Astrocyte (in vitro differentiated cells and primary cell): ENCODE data around the gene FAM171A2. TPM values are rescaled to one million over a fixed set of nuclear protein-coding genes. Genes with fewer than 3 reads are reported as not detected.

ENCODE experiments used
- DNase-seq: peaks from one replicate; pipeline ENCODE4 v3.0.0-alpha.2; 2010; ENCODE audit warnings: low read depth
- FAIRE-seq: peaks from 2 replicates; lab custom pipeline; 2011; peaks lifted over from hg19 to GRCh38; lab: Jason Lieb, UNC
- H2AFZ ChIP-seq: 2 replicates; pipeline ENCODE4 v1.6.0; 2012; ENCODE audit warnings: low read depth, low read length, inconsistent platforms
- H3K27ac ChIP-seq: 2 replicates; pipeline ENCODE4 v1.5.1; 2011; ENCODE audit warnings: low read depth, low read length, inconsistent platforms
- H3K27me3 ChIP-seq: 2 replicates; pipeline ENCODE4 v1.6.0; 2011; ENCODE audit warnings: low read length, inconsistent platforms; ENCODE audit not compliant: insufficient read depth
- H3K36me3 ChIP-seq: 2 replicates; pipeline ENCODE4 v1.5.1; 2011; ENCODE audit warnings: low read length, inconsistent platforms; ENCODE audit not compliant: insufficient read depth
- H3K4me1 ChIP-seq: 2 replicates; pipeline ENCODE4 v1.5.1; 2011; ENCODE audit warnings: low read length, inconsistent platforms; ENCODE audit not compliant: insufficient read depth
- H3K4me2 ChIP-seq: 2 replicates; pipeline ENCODE4 v1.6.0; 2012; ENCODE audit warnings: low read length, inconsistent platforms
- H3K4me3 ChIP-seq: 2 replicates; pipeline ENCODE4 v1.5.1; 2011; ENCODE audit warnings: low read depth, mild to moderate bottlenecking, low read length, inconsistent platforms; ENCODE audit not compliant: insufficient read depth
- H3K79me2 ChIP-seq: 2 replicates; pipeline ENCODE4 v1.6.0; 2012; ENCODE audit warnings: mild to moderate bottlenecking, low read length, inconsistent platforms; ENCODE audit not compliant: insufficient read depth
- H3K9ac ChIP-seq: 2 replicates; pipeline ENCODE4 v1.6.0; 2012; ENCODE audit warnings: mild to moderate bottlenecking, low read length, inconsistent platforms
- H3K9me3 ChIP-seq: 2 replicates; pipeline ENCODE4 v1.5.1; 2012; ENCODE audit warnings: low read depth, mild to moderate bottlenecking, low read length, inconsistent platforms; ENCODE audit not compliant: insufficient read depth
- H4K20me1 ChIP-seq: 2 replicates; pipeline ENCODE4 v1.6.0; 2012; ENCODE audit warnings: low read length, inconsistent platforms; ENCODE audit not compliant: insufficient read depth
- H3K27ac Mint-ChIP-seq: one replicate; pipeline ENCODE4 v1.8.0; 2021; ENCODE audit warnings: mild to moderate bottlenecking, mixed read lengths; ENCODE audit not compliant: unreplicated experiment
- H3K27me3 Mint-ChIP-seq: one replicate; pipeline ENCODE4 v1.8.0; 2021; ENCODE audit warnings: low read depth, mixed read lengths; ENCODE audit not compliant: unreplicated experiment
- H3K36me3 Mint-ChIP-seq: one replicate; pipeline ENCODE4 v1.8.0; 2021; ENCODE audit warnings: low read depth, mixed read lengths; ENCODE audit not compliant: unreplicated experiment
- H3K4me1 Mint-ChIP-seq: one replicate; pipeline ENCODE4 v1.8.0; 2021; ENCODE audit warnings: low read depth, mixed read lengths; ENCODE audit not compliant: unreplicated experiment
- H3K4me3 Mint-ChIP-seq: one replicate; pipeline ENCODE4 v1.8.0; 2021; ENCODE audit warnings: mild to moderate bottlenecking, moderate library complexity, mixed read lengths; ENCODE audit not compliant: unreplicated experiment
- H3K9me3 Mint-ChIP-seq: one replicate; pipeline ENCODE4 v1.8.0; 2021; ENCODE audit warnings: mild to moderate bottlenecking, mixed read lengths; ENCODE audit not compliant: unreplicated experiment
- EZH2 ChIP-seq: IDR thresholded peaks from 2 replicates; pipeline ENCODE4 v1.6.1; 2012; ENCODE audit warnings: mild to moderate bottlenecking, low read length, inconsistent platforms; ENCODE audit not compliant: insufficient read depth
- total RNA-seq: library from RNA; stranded (reverse); gene quantifications from 2 replicates; pipeline ENCODE4 v1.2.1, GENCODE V29; 2021
- TF ChIP-seq, protein P1 (sequence below): IDR thresholded peaks from 2 replicates; pipeline ENCODE4 v1.5.1; 2011; ENCODE audit warnings: low read depth, mild to moderate bottlenecking, inconsistent platforms, low read length, moderate library complexity; ENCODE audit not compliant: insufficient read depth

Gene FAM171A2
- total RNA-seq, 1 donor from 2014 or later, result 18.2 TPM

DNA sequence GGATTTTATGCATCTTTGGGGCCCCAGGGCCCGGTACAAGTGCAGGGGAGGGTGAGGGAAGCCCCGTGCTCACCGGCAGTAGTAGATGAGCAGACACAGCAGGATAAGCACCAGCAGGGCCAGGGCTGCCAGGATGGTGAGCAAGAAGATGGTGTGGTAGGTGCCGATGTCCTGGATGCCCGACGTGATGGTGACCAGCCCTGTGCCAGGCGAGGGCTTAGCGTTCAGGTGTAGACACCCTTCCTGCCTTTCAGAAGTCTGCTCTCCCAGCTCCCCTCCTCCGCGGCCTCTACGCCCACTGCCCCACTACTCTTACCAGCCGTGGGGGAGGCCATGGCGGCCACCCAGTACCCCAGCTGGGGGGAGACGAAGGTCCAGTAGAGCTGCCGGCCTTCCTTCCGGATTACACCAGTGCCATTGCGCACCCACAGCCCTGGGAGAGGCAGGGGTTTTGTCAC is 8.0 kb downstream of the FAM171A2 start:
- no peak overlapping the region for H3K4me2 ChIP-seq
- FAIRE-seq, result no peak

DNA sequence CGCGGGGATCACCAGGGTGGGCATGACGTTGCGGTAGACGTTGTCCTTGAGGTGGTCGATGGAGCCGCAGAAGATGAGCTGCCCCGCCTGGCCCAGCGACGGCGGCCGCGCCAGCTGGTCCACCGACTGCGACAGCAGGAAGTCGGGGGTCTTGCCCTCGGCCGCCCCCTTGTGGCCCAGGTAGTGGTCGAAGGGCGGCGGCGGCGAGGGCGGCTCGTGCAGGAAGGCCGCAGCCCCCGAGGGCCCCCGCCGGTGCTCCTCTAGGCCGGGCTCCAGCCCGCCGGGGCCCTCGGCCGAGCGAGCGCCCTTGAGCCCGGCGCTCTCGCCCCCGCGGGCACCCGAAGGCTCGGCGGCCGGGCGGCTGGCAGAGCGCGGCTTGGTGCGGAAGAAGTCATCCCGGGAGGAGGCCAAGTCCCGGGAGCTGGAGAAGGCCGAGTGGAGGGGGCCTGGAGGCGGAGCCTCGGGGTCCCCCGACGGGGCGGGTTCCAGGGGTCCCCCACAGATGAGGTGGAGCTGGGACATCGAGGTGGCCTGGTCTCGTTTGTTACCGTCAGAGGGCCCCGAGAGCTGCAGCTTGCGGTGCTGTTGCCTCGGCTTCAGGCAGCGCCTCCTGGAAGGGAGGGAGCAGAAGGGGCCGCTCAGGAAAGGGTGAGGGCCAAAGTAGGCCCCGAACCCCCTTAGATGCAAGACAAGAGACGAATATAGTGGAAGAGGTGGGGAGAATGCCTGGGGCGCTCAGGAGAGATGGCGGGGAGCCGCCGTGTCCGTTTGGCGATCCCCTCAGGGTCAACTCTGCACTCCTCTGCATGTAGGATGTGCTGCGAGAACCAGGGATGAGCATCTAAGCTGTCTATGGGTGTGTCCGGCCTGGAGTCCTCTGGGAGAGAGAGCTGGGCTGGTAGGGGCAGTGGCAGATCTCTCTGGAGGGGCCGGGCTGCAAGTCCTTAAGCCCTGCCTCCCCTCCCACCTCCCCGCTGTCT is 8.8 kb downstream of the FAM171A2 start:
- H3K4me2 ChIP-seq, result no peak overlapping the region
- peak overlapping the region; percentile 69 for H3K4me3 Mint-ChIP-seq
- H2AFZ ChIP-seq, result no peak overlapping the region

More for the DNA sequence above, 8.0 kb downstream of the FAM171A2 start:
- Histone ChIP-seq H4K20me1 (peaks cover 50% of the 10 kb centered on the region), H3K27me3 (no peaks in the 10 kb centered on the region), H3K4me3 (no peak overlapping the region), H3K9me3 (no peaks in the 10 kb centered on the region), H2AFZ (no peak overlapping the region), H3K36me3 (no peaks in the 10 kb centered on the region), H3K27ac (no peak overlapping the region), H3K9ac (no peak overlapping the region), H3K79me2 (no peaks in the 10 kb centered on the region), H3K4me1 (no peaks in the 10 kb centered on the region)
- no peak for DNase-seq
- H3K27me3 Mint-ChIP-seq, result peaks cover 5% of the 10 kb centered on the region
- peaks cover 15% of the 10 kb centered on the region for H3K36me3 Mint-ChIP-seq
- peaks cover 4% of the 10 kb centered on the region for H3K4me1 Mint-ChIP-seq
- H3K9me3 Mint-ChIP-seq, result no peaks in the 10 kb centered on the region
- H3K27ac Mint-ChIP-seq, result no peak overlapping the region
- H3K4me3 Mint-ChIP-seq, result no peak overlapping the region
- TF ChIP-seq, protein P1, sequence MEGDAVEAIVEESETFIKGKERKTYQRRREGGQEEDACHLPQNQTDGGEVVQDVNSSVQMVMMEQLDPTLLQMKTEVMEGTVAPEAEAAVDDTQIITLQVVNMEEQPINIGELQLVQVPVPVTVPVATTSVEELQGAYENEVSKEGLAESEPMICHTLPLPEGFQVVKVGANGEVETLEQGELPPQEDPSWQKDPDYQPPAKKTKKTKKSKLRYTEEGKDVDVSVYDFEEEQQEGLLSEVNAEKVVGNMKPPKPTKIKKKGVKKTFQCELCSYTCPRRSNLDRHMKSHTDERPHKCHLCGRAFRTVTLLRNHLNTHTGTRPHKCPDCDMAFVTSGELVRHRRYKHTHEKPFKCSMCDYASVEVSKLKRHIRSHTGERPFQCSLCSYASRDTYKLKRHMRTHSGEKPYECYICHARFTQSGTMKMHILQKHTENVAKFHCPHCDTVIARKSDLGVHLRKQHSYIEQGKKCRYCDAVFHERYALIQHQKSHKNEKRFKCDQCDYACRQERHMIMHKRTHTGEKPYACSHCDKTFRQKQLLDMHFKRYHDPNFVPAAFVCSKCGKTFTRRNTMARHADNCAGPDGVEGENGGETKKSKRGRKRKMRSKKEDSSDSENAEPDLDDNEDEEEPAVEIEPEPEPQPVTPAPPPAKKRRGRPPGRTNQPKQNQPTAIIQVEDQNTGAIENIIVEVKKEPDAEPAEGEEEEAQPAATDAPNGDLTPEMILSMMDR, result no peak
- no peak for TF ChIP-seq EZH2

More for the DNA sequence above, 8.8 kb downstream of the FAM171A2 start:
- Histone ChIP-seq H4K20me1 (peaks cover 51% of the 10 kb centered on the region), H3K27me3 (no peaks in the 10 kb centered on the region), H3K4me3 (no peak overlapping the region), H3K27ac (no peak overlapping the region), H3K9me3 (no peaks in the 10 kb centered on the region), H3K4me1 (no peaks in the 10 kb centered on the region), H3K36me3 (no peaks in the 10 kb centered on the region), H3K79me2 (no peaks in the 10 kb centered on the region), H3K9ac (no peak overlapping the region)
- Mint-ChIP-seq H3K36me3 (peaks cover 16% of the 10 kb centered on the region), H3K27ac (peak overlapping the region; percentile 66), H3K9me3 (no peaks in the 10 kb centered on the region), H3K27me3 (peaks cover 5% of the 10 kb centered on the region), H3K4me1 (no peaks in the 10 kb centered on the region)
- DNase-seq, result no peak
- no peak for FAIRE-seq
- TF ChIP-seq, protein P1, result no peak
- TF ChIP-seq EZH2, result no peak
